Epidermal melanocyte (primary cell): ENCODE data around the gene ZNF554.
"Not testable (repeated sequence)": the region's sequence is repeated elsewhere in the genome, so short reads cannot be mapped to it uniquely, and the experiment has no call there.

Experiments
- DNase-seq: peaks from one replicate; pipeline ENCODE4 v3.0.0; 2011; ENCODE audit warnings: low spot score; ENCODE audit not compliant: insufficient read length

Gene ZNF554

DNA sequence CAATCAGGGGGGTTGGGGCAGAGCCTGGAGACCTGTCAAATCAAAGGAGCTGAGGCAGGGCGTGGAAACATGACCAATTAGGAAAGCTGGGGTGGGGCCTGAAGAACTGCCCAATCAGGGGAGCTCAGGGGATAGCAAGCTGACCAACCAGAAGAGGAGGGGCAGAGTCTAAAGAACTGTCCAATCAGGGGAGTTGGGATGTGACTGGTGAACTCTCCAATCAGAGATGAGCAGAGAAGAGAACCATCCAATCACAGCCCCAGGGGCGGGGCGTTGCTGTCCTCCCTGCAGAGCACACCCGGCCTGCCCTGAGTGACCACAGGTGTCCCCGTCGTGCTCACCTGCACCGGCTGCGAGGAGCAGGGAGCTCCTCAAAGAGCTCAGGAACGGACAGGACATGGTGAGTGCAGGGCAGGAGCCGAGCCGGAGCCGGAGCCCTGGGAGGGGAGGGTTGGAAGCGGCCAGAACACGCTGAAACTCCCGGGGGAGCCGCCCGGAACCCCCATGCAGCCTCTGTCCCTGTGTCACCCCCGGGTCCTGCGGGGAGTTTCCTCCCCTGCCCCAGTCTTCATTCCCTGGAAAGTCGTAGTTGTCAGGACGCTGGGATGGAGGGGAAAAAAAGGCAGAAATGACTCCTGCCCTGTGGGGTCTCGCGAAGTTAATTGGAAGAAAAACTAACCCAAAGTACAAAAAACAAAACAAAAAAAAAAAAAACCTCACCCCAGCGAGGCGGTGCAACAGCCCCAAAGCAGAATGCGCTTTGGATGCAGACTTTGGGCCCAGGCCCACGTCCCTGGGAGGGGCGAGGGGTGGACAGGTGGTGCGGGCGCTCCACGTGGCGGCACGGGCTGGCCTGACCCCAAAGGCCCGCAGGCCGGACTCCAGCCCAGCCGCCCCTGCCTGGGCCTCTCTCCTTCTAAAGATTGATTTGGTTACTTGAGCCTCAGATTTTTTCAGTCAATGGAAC lies 47.6 kb downstream of the ZNF554 start, which contains the start of gene ZNF556:
TSS of gene ZNF556 (plus strand) at position 311 of the 967 bp plus-strand sequence. CDS start at position 398, 87 bp downstream.
- no peak for DNase-seq

DNA sequence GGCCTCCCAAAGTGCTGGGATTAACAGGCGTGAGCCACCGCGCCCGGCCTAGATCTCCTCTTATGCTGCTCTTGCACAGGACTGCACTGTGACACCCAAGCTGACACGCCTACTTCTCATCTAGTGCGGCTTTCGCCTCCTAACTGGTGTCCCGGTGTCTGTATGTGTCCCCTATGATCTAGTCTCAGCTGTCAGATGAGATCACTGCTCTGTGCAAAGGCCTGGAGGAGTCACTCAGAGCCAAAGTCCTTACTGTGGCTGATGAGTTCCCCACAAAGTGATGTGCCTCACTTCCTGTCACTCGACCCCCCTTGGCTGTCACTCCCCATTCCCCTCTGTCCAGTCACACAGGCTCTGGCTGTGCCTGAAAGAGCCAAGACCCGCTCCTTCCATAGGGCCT lies 50.0 kb downstream of the ZNF554 start:
- no peak for DNase-seq

DNA sequence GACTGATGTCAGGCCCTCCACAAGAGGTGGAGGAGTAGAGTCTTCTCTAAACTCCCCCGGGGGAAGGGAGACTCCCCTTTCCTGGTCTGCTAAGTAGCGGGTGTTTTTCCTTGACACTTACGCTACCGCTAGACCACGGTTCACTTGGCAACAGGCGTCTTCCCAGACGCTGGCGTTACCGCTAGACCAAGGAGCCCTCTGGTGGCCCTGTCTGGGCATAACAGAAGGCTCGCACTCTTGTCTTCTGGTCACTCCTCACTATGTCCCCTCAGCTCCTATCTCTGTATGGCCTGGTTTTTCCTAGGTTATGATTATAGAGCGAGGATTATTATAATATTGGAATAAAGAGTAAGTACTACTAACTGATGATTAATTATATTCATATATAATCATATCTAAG lies 52.5 kb downstream of the ZNF554 start:
- not testable (repeated sequence) for DNase-seq

DNA sequence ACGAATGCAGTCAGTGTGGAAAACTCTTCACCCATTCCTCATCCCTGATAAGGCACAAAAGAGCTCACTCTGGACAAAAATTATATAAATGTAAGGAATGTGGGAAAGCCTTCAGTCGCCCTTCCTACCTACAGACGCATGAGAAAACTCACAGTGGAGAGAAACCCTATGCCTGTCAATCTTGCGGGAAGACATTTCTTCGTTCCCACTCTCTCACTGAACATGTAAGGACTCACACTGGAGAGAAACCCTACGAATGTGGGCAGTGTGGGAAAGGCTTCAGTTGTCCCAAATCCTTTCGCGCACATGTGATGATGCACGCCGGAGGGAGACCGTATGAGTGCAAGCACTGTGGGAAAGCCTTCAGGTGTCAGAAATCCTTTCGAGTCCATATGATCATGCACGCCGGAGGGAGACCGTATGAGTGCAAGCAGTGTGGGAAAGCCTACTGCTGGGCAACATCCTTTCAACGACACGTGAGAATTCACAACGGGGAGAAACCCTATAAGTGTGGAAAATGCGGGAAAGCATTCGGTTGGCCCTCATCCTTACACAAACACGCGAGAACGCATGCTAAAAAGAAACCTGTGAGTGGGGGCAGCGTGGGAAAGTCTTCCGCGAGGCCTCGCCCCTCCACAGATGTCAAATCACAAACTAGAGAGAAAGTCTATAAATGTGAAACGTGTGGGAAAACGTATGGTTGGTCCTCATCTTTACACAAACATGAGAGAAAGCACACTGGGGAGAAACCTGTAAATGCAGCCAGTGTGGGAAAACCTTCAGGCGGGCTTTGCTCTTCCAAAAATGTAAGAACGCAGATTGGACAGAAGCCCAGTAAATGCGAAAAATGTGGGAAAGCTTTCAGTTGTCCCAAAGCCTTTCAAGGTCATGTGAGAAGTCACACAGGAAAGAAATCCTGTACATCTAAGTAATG lies 58.0 kb downstream of the ZNF554 start:
- no peak for DNase-seq

DNA sequence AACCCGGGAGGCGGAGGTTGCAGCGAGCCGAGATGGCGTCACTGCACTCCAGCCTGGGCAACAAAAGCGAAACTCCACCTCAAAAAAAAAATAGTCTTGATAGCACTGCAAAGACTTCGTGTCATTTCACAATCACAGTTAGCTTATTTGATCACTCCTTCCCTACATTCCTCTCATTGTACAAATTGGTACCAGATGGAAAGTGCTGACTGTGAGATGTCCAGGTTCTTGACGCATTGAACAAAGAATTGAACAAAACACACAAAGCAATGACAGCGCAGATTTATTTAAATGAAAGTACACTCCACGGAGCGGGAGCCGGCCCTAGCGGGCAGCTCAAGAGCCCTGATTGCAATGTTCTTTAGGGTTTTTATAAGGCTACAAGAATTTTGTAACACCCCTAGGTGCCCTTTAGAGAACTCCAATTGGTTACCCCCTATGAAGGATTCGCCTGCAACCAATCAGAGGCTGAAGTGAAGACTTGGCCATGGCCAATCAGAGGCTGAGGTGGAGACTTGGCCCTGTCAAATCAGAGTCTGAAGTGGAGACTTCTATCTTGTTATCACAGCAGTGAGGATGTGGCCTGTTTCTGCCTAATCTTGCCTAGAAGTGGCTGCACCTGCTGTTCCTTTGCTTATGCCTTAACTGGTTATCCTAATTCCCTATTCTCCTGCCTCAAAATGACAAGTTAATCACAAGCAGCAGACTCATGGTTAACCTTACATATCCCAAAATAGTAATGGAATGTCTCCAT lies 64.2 kb downstream of the ZNF554 start:
- DNase-seq, result no peak

DNA sequence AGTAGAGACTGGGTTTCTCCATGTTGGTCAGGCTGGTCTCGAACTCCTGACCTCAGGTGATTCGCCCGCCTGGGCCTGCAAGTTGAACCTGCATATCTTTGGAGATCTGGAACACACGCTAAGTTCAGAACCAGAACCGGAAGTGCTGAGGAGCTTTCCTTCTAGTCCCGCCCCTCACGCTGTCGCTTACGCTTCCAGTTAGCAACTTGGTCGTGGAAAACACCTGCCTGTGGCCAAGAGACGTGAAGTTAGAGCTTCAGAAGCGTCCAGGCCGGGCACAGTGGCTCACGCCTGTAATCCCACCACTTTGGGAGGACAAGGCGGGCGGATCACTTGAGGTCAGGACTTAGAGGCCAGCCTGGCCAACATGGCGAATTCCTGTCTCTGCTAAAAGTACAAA lies 66.1 kb downstream of the ZNF554 start:
- no peak for DNase-seq
